IMR-90 (cell line): ENCODE results near the gene DENND5A. TPM values are rescaled to one million over a fixed set of nuclear protein-coding genes. Genes with fewer than 3 reads are reported as not detected.

Experiments
- ATAC-seq: fragments of 200-7000 bp; cut with Tn5 transposase; 2 replicates; pipeline ENCODE4 v1.9.1; 2020; ENCODE audit warnings: low read depth, mild to moderate bottlenecking, moderate library complexity
- BruUV-seq: library from RNA; stranded (reverse); fragments of 400-500 nt; replicated peaks from 2 replicates; lab custom pipeline; 2021; lab: Mats Ljungman, UMichigan
- CTCF ChIA-PET: fragments of 300-600 bp; formaldehyde crosslinking; extraction: SDS; loops from one replicate; lab custom pipeline; 2021; ENCODE audit warnings: antibody characterized with exemption; lab: Yijun Ruan, JAX
- POLR2A ChIA-PET: fragments of 300-600 bp; sonication (Branson Sonifier 250); formaldehyde crosslinking; loops from one replicate; lab custom pipeline; 2022; ENCODE audit warnings: antibody characterized with exemption; ENCODE audit not compliant: unreplicated experiment; lab: Charles Lee
- DNase-seq: peaks from one replicate; pipeline ENCODE4 v3.0.0; 2013
- H2AFZ ChIP-seq: replicated peaks from 2 replicates; pipeline ENCODE3; 2013; ENCODE audit warnings: low read length, mild to moderate bottlenecking; ENCODE audit not compliant: poor library complexity
- H2AK5ac ChIP-seq: 2 replicates; pipeline ENCODE4 v1.6.1; 2013; ENCODE audit warnings: low read depth, low read length, inconsistent platforms
- H2AK9ac ChIP-seq: replicated peaks from 2 replicates; pipeline ENCODE3; 2013; ENCODE audit warnings: mild to moderate bottlenecking, low read depth, low read length, moderate library complexity; ENCODE audit not compliant: poor library complexity
- H2BK120ac ChIP-seq: 2 replicates; pipeline ENCODE4 v1.6.1; 2013; ENCODE audit warnings: low read depth, low read length, inconsistent platforms
- H2BK15ac ChIP-seq: 3 replicates; pipeline ENCODE4 v1.6.1; 2013; ENCODE audit warnings: low read depth, low read length, inconsistent platforms
- H2BK20ac ChIP-seq: 2 replicates; pipeline ENCODE4 v1.6.1; 2013; ENCODE audit warnings: low read depth, mild to moderate bottlenecking, inconsistent platforms, low read length, moderate library complexity
- H2BK5ac ChIP-seq: 2 replicates; pipeline ENCODE4 v1.6.1; 2013; ENCODE audit warnings: mild to moderate bottlenecking, low read depth, low read length, inconsistent platforms; ENCODE audit not compliant: poor library complexity, severe bottlenecking
- H3K14ac ChIP-seq: replicated peaks from 2 replicates; pipeline ENCODE4 v1.6.1; 2013; ENCODE audit warnings: low read depth, low read length, inconsistent platforms
- H3K18ac ChIP-seq: 2 replicates; pipeline ENCODE4 v1.6.1; 2013; ENCODE audit warnings: low read depth, low read length, control low read depth
- H3K23ac ChIP-seq: 2 replicates; pipeline ENCODE4 v1.6.1; 2013; ENCODE audit warnings: low read depth, low read length, inconsistent platforms
- H3K27ac ChIP-seq: 2 replicates; pipeline ENCODE4 v1.5.1; 2013; ENCODE audit warnings: mild to moderate bottlenecking, control low read depth, low read length; ENCODE audit not compliant: insufficient read depth
- H3K27me3 ChIP-seq: 2 replicates; pipeline ENCODE4 v1.6.1; 2013; ENCODE audit warnings: low read length; ENCODE audit not compliant: control insufficient read depth, insufficient read depth
- H3K36me3 ChIP-seq: 2 replicates; pipeline ENCODE4 v1.6.1; 2013; ENCODE audit warnings: low read length, mixed read lengths; ENCODE audit not compliant: control insufficient read depth, insufficient read depth
- H3K4ac ChIP-seq: 2 replicates; pipeline ENCODE4 v1.6.1; 2013; ENCODE audit warnings: low read depth, low read length, inconsistent platforms
- H3K4me1 ChIP-seq: 2 replicates; pipeline ENCODE4 v1.6.1; 2013; ENCODE audit warnings: low read length, mixed read lengths; ENCODE audit not compliant: control insufficient read depth, insufficient read depth
- H3K4me2 ChIP-seq: 2 replicates; pipeline ENCODE4 v1.6.1; 2013; ENCODE audit warnings: low read depth, mild to moderate bottlenecking, control low read depth, low read length, moderate library complexity
- H3K4me3 ChIP-seq: 2 replicates; pipeline ENCODE4 v1.5.1; 2013; ENCODE audit warnings: low read depth, mild to moderate bottlenecking, control low read depth, low read length, moderate library complexity; ENCODE audit not compliant: insufficient read depth
- H3K56ac ChIP-seq: 2 replicates; pipeline ENCODE4 v1.6.1; 2013; ENCODE audit warnings: low read length, inconsistent platforms; ENCODE audit not compliant: insufficient read depth; ENCODE audit errors: extremely low read depth
- H3K79me1 ChIP-seq, 2 experiments: 2 replicates each; pipeline ENCODE4 v1.6.1; 2013; ENCODE audit warnings: low read length in 2 of 2, inconsistent platforms in 1 of 2, low read depth in 1 of 2
- H3K9ac ChIP-seq: 2 replicates; pipeline ENCODE4 v1.6.1; 2013; ENCODE audit warnings: low read depth, low read length, control low read depth
- H3K9me1 ChIP-seq: 2 replicates; pipeline ENCODE4 v1.6.1; 2013; ENCODE audit warnings: low read length, inconsistent platforms; ENCODE audit not compliant: insufficient read depth
- H3K9me3 ChIP-seq: 2 replicates; pipeline ENCODE4 v1.6.1; 2013; ENCODE audit warnings: low read length; ENCODE audit not compliant: control insufficient read depth, insufficient read depth
- H4K20me1 ChIP-seq: 2 replicates; pipeline ENCODE4 v1.6.1; 2013; ENCODE audit warnings: low read length, inconsistent platforms; ENCODE audit not compliant: insufficient read depth
- H4K5ac ChIP-seq: 2 replicates; pipeline ENCODE4 v1.6.1; 2013; ENCODE audit warnings: mild to moderate bottlenecking, low read depth, low read length, control low read depth
- H4K8ac ChIP-seq, 2 experiments: 2 replicates each; pipeline ENCODE4 v1.6.1; 2013; ENCODE audit warnings: low read depth in 2 of 2, low read length in 2 of 2, control low read depth in 1 of 2, inconsistent platforms in 1 of 2
- H4K91ac ChIP-seq: 2 replicates; pipeline ENCODE4 v1.6.1; 2013; ENCODE audit warnings: low read depth, low read length, inconsistent platforms; ENCODE audit not compliant: insufficient read depth
- BHLHE40 ChIP-seq: fragments of 150-350 bp; IDR thresholded peaks from 2 replicates; pipeline ENCODE4 v1.6.1; 2016; ENCODE audit warnings: mild to moderate bottlenecking, low read depth, low read length
- CEBPB ChIP-seq: IDR thresholded peaks from 2 replicates; pipeline ENCODE4 v1.6.1; 2012; ENCODE audit warnings: low read depth, low read length, improper control_type of control experiment
- CHD1 ChIP-seq: IDR thresholded peaks from 2 replicates; pipeline ENCODE4 v1.6.1; 2012; ENCODE audit warnings: low read depth, low read length, improper control_type of control experiment
- FOS ChIP-seq: fragments of 150-350 bp; IDR thresholded peaks from 2 replicates; pipeline ENCODE4 v1.6.1; 2016; ENCODE audit warnings: low read depth, low read length
- MAFK ChIP-seq: IDR thresholded peaks from 2 replicates; pipeline ENCODE4 v1.6.1; 2012; ENCODE audit warnings: low read depth, low read length, improper control_type of control experiment
- MAZ ChIP-seq: IDR thresholded peaks from 2 replicates; pipeline ENCODE4 v1.6.1; 2012; ENCODE audit warnings: low read depth, mild to moderate bottlenecking, low read length, improper control_type of control experiment, moderate library complexity, borderline replicate concordance
- MXI1 ChIP-seq: IDR thresholded peaks from 2 replicates; pipeline ENCODE4 v1.6.1; 2012; ENCODE audit warnings: low read depth, mild to moderate bottlenecking, low read length, moderate library complexity, borderline replicate concordance
- NFE2L2 ChIP-seq: fragments of 150-350 bp; IDR thresholded peaks from 2 replicates; pipeline ENCODE4 v1.6.1; 2016; ENCODE audit warnings: low read depth, mild to moderate bottlenecking, low read length
- POLR2A ChIP-seq: IDR thresholded peaks from 2 replicates; pipeline ENCODE4 v1.6.1; 2012; ENCODE audit warnings: mild to moderate bottlenecking, low read depth, low read length
- RAD21 ChIP-seq: IDR thresholded peaks from 2 replicates; pipeline ENCODE4 v1.6.1; 2012; ENCODE audit warnings: low read length, improper control_type of control experiment
- RCOR1 ChIP-seq: IDR thresholded peaks from 2 replicates; pipeline ENCODE4 v1.6.1; 2012; ENCODE audit warnings: mild to moderate bottlenecking, low read length, improper control_type of control experiment; ENCODE audit not compliant: insufficient replicate concordance
- RFX5 ChIP-seq: IDR thresholded peaks from 2 replicates; pipeline ENCODE4 v1.8.0; 2012; ENCODE audit warnings: low read depth, mild to moderate bottlenecking, low read length, moderate library complexity
- SMC3 ChIP-seq: fragments of 150-350 bp; IDR thresholded peaks from 2 replicates; pipeline ENCODE4 v1.6.1; 2016; ENCODE audit warnings: low read depth, mild to moderate bottlenecking, antibody characterized with exemption, low read length, moderate library complexity
- WGBS, 2 experiments: methylation state at CpG; one replicate each; pipeline versions ENCODE4 v1.1.5 to v1.1.7; 2013; ENCODE audit warnings: missing lambda C conversion rate in 2 of 2; ENCODE audit not compliant: insufficient read length in 1 of 2; ENCODE audit errors: extremely low coverage in 2 of 2; 5-methylcytosine and 5-hydroxymethylcytosine counted together
- dilution Hi-C: fragments of 300-500 bp; cut with HindIII; formaldehyde crosslinking; loops from one replicate; pipeline ENCODE4 v1.14.3; 2018; ENCODE audit warnings: low sequenced_read_pairs; ENCODE audit not compliant: unreplicated experiment
- in situ Hi-C: fragments of 300-500 bp; cut with MboI; formaldehyde crosslinking; loops from 3 replicates; pipeline ENCODE4 v1.14.3; 2019; ENCODE audit warnings: low sequenced_read_pairs, inconsistent platforms, mixed read lengths
- intact Hi-C: fragments of 100-400 bp; cut with micrococcal nuclease; formaldehyde crosslinking; loops from 2 replicates; pipeline ENCODE4 v1.10.0; 2022
- polyA plus RNA-seq, 3 experiments: library from polyadenylated mRNA; depleted of rRNA; stranded (reverse); fragments of >200 nt; gene quantifications; 2 replicates each; pipeline ENCODE4 v1.2.3, GENCODE V29; 2012; ENCODE audit warnings: low replicate concordance in 1 of 3
- total RNA-seq: library from RNA; depleted of rRNA; stranded (reverse); fragments of >200 nt; gene quantifications from 2 replicates; pipeline ENCODE4 v1.2.3, GENCODE V29; 2012
- TF ChIP-seq, protein P1 (sequence below): fragments of 150-350 bp; IDR thresholded peaks from 2 replicates; pipeline ENCODE4 v1.6.1; 2017; ENCODE audit warnings: mild to moderate bottlenecking, antibody characterized with exemption, low read length, low read depth
- TF ChIP-seq, protein P2 (sequence below): conservative IDR thresholded peaks from 2 replicates; pipeline ENCODE4 v1.5.1; 2012; ENCODE audit warnings: mild to moderate bottlenecking, low read depth, low read length, improper control_type of control experiment
- TF ChIP-seq, protein P3 (sequence below): fragments of 150-350 bp; IDR thresholded peaks from 2 replicates; pipeline ENCODE4 v1.6.1; 2016; ENCODE audit warnings: low read depth, mild to moderate bottlenecking, low read length, moderate library complexity, borderline replicate concordance

DENND5A gene
- total and polyA plus RNA-seq, 2 of the 4 experiments (the other 2 are of a cell fraction): 179 to 192 TPM

DNA sequence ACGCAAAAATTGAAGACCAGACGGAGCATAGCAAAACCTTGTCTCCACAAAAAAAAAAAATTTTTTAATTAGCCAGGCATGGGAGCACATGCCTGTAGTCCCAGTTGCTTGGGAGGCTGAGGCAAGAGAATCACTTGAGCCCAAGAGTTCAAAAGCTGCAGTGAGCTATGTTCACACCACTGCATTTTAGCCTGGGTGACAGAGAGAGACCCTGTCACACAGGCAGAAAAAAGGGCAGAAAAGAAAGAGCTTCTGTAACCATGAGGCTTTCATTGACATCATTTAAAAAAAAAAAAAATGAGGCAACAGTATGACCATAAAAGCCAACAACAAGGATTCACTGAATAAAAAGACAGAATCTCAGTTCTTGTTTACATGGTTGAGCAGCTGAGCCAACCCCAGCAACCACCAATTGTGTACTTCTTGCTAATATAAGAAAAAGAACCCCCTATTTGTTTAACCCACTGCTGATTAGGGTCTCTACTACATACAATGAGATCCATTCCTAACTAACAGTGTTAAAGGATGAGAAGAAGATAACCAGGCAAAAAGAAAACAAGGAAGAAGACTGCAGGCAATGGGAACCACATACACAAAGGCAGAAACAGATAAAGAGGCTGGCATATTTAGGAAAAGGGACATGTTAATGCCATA is 87.6 kb downstream of the DENND5A start:
- no peak overlapping the region for H2BK20ac ChIP-seq
- no peak overlapping the region for H4K5ac ChIP-seq
- dilution Hi-C loops (no loop called here), intact Hi-C loops (loop anchor here (10.0 kb wide), 2 partner anchors 207 to 237 kb away; partner anchors contain the start of gene IPO7), in situ Hi-C loops (no loop called here)
- peaks cover 38% of the 10 kb centered on the region for H3K36me3 ChIP-seq
- no TSS peak for BruUV-seq
- H3K56ac ChIP-seq: no peak overlapping the region
- H3K4me1 ChIP-seq: peaks cover 2% of the 10 kb centered on the region; the same call in 1 of the 2 replicates
- no peak overlapping the region for H2BK120ac ChIP-seq
- H3K4me2 ChIP-seq: no peak overlapping the region
- H4K91ac ChIP-seq: no peak overlapping the region
- H4K8ac ChIP-seq: no peak overlapping the region
- no peak overlapping the region for H3K4ac ChIP-seq
- no peak overlapping the region for H3K23ac ChIP-seq
- no peaks in the 10 kb centered on the region for H3K9me3 ChIP-seq
- H2AK5ac ChIP-seq: no peak overlapping the region
- H3K4me3 ChIP-seq: no peak overlapping the region
- ATAC-seq (no peak), DNase-seq (no peak)
- ChIA-PET CTCF (interaction anchor here (0.9 kb wide), 1 partner anchor 20 kb away, joined by 3 read pairs; no protein-coding TSS in a partner anchor), POLR2A (no interaction called here)
- no peak overlapping the region for H3K14ac ChIP-seq
- H3K27ac ChIP-seq: no peak overlapping the region
- no peak overlapping the region for H3K9ac ChIP-seq
- no peak overlapping the region for H3K18ac ChIP-seq
- WGBS, 2 experiments: no CpG with 5 or more reads among the region's 2 CpGs
- no peak overlapping the region for H2AFZ ChIP-seq
- TF ChIP-seq RAD21 (no peak), CEBPB (no peak), SMC3 (no peak), MAZ (no peak), RFX5 (no peak), FOS (no peak), MXI1 (no peak), POLR2A (no peak), BHLHE40 (no peak), NFE2L2 (no peak), MAFK (no peak), RCOR1 (no peak), CHD1 (no peak)
- TF ChIP-seq, protein P1, sequence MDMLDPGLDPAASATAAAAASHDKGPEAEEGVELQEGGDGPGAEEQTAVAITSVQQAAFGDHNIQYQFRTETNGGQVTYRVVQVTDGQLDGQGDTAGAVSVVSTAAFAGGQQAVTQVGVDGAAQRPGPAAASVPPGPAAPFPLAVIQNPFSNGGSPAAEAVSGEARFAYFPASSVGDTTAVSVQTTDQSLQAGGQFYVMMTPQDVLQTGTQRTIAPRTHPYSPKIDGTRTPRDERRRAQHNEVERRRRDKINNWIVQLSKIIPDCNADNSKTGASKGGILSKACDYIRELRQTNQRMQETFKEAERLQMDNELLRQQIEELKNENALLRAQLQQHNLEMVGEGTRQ: no peak
- TF ChIP-seq, protein P2, sequence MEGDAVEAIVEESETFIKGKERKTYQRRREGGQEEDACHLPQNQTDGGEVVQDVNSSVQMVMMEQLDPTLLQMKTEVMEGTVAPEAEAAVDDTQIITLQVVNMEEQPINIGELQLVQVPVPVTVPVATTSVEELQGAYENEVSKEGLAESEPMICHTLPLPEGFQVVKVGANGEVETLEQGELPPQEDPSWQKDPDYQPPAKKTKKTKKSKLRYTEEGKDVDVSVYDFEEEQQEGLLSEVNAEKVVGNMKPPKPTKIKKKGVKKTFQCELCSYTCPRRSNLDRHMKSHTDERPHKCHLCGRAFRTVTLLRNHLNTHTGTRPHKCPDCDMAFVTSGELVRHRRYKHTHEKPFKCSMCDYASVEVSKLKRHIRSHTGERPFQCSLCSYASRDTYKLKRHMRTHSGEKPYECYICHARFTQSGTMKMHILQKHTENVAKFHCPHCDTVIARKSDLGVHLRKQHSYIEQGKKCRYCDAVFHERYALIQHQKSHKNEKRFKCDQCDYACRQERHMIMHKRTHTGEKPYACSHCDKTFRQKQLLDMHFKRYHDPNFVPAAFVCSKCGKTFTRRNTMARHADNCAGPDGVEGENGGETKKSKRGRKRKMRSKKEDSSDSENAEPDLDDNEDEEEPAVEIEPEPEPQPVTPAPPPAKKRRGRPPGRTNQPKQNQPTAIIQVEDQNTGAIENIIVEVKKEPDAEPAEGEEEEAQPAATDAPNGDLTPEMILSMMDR: no peak
- TF ChIP-seq, protein P3, sequence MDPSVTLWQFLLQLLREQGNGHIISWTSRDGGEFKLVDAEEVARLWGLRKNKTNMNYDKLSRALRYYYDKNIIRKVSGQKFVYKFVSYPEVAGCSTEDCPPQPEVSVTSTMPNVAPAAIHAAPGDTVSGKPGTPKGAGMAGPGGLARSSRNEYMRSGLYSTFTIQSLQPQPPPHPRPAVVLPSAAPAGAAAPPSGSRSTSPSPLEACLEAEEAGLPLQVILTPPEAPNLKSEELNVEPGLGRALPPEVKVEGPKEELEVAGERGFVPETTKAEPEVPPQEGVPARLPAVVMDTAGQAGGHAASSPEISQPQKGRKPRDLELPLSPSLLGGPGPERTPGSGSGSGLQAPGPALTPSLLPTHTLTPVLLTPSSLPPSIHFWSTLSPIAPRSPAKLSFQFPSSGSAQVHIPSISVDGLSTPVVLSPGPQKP: no peak
- no peak overlapping the region for H2BK15ac ChIP-seq
- no peak overlapping the region for H2AK9ac ChIP-seq
- H2BK5ac ChIP-seq: peak overlapping the region; percentile 3
- H4K20me1 ChIP-seq: peaks cover 5% of the 10 kb centered on the region; the same call in 1 of the 2 replicates
- H3K27me3 ChIP-seq: no peaks in the 10 kb centered on the region
- H3K9me1 ChIP-seq: peaks cover 6% of the 10 kb centered on the region; the same call in 1 of the 2 replicates
- peaks cover 27 to 46% of the 10 kb centered on the region in 2 experiments for H3K79me1 ChIP-seq
